GM19240 (cell line): ENCODE measurements around the gene NEK11.
"Not testable (repeated sequence)": the region's sequence is repeated elsewhere in the genome, so short reads cannot be mapped to it uniquely, and the experiment has no call there.

Source experiments
- DNase-seq: peaks from one replicate; pipeline ENCODE4 v3.0.0; 2011; ENCODE audit warnings: low spot score; ENCODE audit not compliant: insufficient read length

The NEK11 gene

DNA sequence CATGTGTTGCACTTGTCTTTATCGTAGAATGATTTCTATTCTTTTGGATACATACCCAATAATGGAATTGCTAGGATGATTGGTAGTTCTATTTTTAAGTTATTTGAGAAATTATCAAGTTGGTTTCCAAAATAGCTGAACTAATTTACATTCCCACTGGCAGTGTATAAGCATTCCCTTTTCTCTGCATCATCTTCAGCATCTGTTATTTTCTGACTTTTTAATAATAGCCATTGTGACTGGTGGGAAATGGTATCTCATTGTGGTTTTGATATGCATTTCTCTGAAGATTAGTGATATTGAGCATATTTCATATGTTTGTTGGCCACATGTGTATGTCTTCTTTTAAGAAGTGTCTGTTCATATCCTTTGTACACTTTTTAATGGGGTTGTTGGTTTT is 273.2 kb downstream of the NEK11 start:
- no peak for DNase-seq

GRCh38 chr3:131303848-131304247 is 277.2 kb downstream of the NEK11 start:
- DNase-seq: no peak

DNA sequence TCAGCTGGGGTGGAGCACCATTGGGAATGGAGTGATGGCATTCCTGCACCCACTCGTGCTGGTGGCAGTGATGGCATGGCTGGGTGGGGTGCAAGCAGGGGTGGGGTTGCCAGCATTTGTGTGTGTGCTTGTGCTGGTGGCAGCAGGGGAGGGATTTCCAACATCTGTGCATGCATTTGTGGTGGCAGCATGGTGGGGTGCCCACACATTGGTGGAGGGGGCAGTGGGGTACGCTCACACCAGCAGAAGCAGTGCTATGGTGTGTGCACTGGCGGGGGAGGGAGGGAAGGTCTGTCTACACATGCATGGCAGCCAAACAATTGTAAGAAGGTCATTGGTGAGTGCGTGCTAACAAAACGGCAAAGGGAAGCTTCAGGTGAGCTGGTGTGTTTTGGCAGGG is 278.2 kb downstream of the NEK11 start:
- DNase-seq: no peak

- no peak for DNase-seq
These were observed 279.6 kb downstream of the NEK11 start for GRCh38 chr3:131306242-131306641.

DNA sequence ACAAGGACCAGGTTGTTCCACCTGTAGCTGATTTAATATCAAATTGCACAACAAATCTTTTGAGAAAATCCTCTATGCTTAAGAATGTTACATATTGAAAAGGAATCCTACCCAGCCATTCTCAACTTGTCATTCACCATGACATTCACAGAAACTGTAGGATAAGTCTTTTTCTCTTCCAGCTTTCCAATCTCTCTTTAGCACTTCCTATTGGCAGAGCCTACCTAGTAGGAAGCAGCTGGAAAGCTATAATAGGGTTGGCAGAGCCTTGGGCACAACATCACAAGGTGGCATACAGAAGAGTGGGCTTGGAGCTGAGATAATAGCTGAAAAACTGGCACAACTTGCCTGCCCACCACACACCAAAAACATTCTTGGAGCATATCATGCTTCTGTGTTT is 287.6 kb downstream of the NEK11 start:
- DNase-seq: no peak

DNA sequence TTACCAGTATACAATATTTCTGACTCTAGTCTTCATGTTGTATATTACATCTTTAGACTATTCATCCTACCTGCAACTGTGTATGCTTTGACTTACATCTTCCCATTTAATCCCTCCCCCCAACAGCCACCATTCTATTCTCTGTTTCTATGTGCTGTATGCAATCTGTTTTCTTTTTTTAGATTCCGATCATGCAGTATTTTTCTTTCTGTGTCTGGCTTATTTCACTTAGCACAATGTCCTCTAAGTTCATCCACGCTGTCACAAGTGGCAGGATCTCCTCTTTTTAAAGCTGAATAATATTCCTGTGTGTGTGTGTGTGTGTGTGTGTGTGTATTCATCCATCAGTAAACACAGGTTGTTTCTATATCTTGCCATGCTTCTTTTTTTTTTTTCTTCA is 288.5 kb downstream of the NEK11 start:
- DNase-seq: no peak

GRCh38 chr3:131317667-131318066 is 291.0 kb downstream of the NEK11 start:
- DNase-seq: no peak

- DNase-seq: no peak
These were observed 296.3 kb downstream of the NEK11 start for GRCh38 chr3:131323014-131323413.

DNA sequence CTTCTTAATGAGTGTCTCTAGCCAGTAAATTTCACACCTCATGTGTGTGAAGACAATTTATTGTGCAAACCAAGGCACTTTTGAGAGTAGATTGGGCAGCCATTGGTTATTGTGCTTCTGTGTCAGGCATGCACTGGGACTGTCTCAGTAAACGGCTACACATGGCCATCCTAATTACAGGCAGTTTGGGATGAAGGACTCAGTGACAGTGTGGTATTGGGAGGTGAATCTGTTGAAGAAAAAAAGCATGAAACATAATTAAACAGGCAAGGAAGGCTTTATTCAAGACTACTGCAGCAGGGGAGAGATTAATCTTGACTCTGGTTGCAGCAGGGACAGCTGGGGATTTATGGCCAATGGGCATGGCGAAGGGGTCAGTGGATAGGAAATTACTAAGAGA is 297.1 kb downstream of the NEK11 start:
- DNase-seq: no peak

DNA sequence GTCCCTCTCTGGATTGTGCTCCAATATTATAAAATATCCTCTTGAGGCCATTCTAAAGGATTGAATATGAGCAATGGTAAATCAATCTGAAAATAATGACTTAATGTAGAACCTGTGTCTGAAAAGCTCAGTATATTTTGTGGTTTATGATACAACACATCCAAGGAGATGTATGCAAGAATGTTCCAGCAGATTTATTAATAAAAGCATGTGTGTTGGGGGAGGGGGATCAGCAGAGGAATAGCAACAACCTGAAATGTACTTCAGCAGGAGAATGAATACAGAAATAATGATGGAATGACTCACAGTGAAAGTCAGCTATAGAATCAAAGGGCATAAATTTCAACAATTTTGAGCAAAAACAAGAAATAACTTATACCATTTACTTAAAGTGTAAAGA is 298.2 kb downstream of the NEK11 start:
- DNase-seq: no peak

- DNase-seq: no peak
These were observed 299.6 kb downstream of the NEK11 start for GRCh38 chr3:131326307-131326706.

DNA sequence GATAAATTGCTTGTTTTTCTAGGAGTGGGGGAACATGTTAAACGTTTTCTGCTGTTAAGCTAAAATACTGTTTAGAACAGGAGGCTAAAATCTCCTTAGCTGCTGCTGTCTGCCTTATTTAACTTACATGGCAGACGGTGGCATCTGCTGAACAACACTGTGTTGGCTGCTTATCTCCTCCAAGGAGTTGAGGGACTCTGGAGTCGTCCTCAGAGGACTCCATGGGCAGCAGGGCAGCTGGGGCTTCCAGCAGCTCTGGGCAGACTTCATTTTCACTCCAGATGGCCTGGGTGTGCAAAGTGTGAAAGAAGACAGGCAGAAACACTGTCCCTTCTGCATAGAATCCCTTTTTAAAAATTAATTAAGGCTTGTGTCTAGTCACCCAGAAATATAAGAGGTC is 302.0 kb downstream of the NEK11 start:
- no peak for DNase-seq

DNA sequence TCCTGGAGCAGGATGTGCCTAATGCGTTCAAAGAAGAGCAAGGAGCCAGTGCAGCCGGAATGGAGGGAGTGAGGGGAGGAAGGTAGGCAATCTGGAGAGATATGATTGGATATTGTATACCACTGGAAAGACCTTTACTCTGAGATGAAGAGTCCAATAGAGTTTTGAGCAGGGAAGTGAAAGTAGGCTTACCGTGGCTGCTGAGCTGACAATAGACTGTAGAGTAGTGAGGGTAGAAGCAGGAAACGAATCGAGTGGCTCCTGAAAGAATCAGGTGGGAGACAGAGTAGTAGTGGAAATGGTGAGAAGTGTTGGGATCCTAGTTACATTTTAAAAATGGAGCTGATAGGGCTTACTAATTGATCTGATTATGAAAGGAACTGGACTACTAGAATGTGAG is 303.1 kb downstream of the NEK11 start:
- DNase-seq: no peak

DNA sequence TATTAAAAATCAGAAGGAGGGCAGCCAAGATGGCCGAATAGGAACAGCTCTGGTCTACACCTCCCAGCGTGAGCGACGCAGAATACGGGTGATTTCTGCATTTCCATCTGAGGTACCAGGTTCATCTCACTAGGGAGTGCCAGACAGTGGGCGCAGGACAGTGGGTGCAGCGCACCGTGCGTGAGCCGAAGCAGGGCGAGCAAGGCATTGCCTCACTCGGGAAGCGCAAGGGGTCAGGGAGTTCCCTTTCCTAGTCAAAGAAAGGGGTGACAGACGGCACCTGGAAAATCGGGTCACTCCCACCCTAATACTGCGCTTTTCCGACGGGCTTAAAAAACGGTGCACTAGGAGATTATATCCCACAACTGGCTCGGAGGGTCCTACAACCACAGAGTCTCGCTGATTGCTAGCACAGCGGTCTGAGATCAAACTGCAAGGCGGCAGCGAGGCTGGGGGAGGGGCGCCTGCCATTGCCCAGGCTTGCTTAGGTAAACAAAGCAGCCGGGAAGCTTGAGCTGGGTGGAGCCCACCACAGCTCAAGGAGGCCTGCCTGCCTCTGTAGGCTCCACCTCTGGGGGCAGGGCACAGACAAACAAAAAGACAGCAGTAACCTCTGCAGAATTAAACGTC is 304.9 kb downstream of the NEK11 start:
- DNase-seq: not testable (repeated sequence)

DNA sequence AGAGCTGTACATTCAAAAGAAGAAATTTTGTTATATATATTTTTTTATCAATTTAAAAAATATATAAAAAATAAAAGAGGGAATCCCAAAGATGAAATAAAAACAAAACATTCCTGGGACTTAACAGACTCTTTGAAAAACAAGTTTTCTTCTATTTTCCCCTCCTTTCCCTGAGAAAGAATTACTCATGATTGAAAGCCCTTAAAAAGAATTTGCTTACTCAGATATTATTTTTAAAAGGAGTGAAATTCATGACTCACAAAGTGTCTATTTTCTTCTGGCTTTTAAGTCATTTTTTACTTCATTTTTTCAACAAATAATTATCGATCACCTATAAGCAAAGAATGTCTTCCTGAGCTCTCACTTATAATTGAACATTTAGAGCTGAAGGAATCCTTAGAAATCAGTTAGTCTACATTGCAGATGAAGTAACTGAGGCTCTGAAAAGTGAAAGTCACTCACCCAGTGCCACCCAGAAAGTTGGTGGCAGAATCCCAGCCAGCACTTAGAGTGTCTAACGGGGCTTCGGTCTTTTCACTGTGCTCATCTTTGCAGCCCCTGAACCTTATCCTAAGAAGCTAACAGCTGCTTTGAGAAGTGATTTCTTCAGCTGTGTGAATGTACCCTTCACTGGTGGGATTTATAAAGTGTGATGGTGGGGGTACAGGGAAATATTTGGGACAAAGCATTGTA is 312.4 kb downstream of the NEK11 start:
- no peak for DNase-seq

- DNase-seq: no peak
These were observed 315.1 kb downstream of the NEK11 start for GRCh38 chr3:131341761-131342160.

- no peak for DNase-seq
These were observed 322.2 kb downstream of the NEK11 start for GRCh38 chr3:131348911-131349310.

DNA sequence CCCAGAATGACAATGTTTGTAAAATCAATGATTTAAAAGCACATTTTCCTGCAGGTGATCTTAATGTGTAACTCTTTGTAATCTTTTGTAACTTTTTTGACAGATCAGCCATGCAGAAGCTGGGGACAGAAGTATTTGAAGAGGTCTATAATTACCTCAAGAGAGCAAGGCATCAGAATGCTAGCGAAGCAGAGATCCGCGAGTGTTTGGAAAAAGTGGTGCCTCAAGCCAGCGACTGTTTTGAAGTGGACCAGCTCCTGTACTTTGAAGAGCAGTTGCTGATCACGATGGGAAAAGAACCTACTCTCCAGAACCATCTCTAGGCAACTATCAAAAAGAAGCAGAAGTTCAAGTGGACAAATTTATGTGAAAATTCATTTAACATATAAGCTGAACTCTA is 322.8 kb downstream of the NEK11 start:
- no peak for DNase-seq

DNA sequence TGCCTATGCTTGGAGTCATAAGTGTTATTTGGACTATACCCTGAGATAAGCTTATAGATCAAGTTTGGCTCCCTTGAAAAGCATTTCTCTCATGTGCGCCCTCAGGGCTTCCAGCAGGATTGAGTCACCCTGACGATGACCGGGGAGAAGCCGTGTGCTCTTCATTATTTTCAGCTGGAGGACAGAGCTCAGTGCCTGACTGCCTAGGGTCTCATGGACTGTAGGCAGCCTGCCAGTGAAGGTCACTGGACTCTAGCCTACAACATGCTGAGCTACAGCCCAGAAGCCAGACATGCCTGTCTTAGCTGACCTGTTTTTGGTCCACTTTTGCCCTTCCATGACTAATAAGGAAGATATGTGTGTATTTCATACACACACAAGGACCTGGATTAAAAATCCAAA is 323.3 kb downstream of the NEK11 start:
- no peak for DNase-seq

- DNase-seq: no peak
These were observed 323.8 kb downstream of the NEK11 start for GRCh38 chr3:131350506-131350905.

DNA sequence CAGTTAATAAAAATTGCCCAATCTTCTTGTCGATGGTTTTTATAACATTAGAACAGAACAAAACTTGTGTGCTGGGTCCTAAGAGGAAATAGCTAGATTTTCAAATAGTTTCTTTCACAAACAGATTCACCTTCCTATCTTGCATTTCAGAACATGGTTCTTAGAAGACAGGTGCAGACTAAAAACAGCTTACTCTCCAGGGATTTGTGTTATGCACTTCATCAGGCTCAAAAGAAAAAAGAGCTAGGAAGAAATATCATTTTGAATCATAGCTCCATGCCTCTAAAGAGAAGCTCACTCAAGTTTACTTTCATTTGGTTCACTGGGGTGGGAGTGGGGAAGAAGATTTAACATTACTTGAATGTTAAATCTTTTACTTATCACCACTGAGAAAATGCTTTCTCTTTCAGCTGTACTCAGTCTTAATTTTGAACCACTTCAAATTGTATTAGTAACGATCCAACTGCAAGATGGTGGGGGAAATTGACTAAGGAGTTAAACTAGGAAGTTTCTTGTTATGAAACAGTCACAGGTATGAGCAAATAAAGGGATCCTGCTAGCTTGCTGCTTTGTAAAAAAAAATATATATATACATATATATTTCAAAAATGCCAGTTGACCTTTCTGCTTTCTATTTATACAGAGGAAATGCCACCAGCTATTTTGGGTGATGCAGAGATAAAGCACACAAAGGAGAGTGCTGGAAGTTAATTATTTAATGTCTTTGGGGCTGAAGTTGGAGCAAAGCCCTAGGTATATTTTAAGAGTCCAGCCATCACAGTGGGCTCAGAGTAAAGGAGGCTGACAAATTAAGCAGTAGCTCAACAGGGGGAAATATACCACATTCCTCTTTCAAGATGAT is 326.6 kb downstream of the NEK11 start:
- DNase-seq: no peak

DNA sequence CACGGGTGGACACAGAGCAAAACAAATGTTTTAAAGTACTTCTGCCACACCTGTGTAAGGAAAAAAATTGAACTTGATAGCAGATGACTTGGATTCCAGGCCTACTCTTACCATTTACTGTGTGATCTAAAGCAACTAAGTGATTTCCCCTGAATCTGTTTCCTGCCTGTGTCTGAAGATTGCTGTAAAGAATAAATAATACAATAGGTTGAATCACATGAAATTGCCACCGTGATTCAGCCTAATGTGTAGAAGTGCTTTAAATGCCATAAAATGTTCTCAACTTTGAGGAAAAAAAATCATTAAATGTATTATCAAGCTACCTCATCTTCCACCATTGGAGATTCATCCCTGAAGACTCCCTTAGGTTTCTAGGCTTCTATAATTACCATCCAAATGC is 327.3 kb downstream of the NEK11 start:
- DNase-seq: no peak
